HEK293 (cell line): ENCODE results near the gene PAIP2.
A peak's percentile ranks its signal among the peaks of the same experiment; 100 is the strongest.

Experiments
- CTCF ChIA-PET: fragments of 350-600 bp; formaldehyde crosslinking; extraction: SDS; loops from one replicate; lab custom pipeline; 2021; ENCODE audit warnings: antibody characterized with exemption; lab: Yijun Ruan, JAX
- POLR2A ChIA-PET: fragments of 300-600 bp; formaldehyde crosslinking; extraction: SDS; loops from one replicate; lab custom pipeline; 2020; ENCODE audit warnings: antibody characterized with exemption, inconsistent platforms; lab: Yijun Ruan, JAX
- H3K27ac ChIP-seq: fragments of 200-500 bp; sonication (Bioruptor generic); 2 replicates; pipeline ENCODE4 v1.5.1; 2014; ENCODE audit warnings: low read depth, low read length, control low read depth, inconsistent platforms; ENCODE audit errors: extremely low read depth
- H3K36me3 ChIP-seq, 2 experiments: fragments of 200-500 bp in 1 of 2; sonication (Bioruptor generic) in 1 of 2; 1 replicate in 1 of 2; 2 replicates in 1 of 2; pipeline ENCODE4 v1.5.1; 2014 to 2017; ENCODE audit warnings: inconsistent platforms in 2 of 2, low read length in 2 of 2; ENCODE audit not compliant: control insufficient read depth in 2 of 2, insufficient read depth in 1 of 2
- H3K4me1 ChIP-seq: fragments of 200-500 bp; sonication (Bioruptor generic); 2 replicates; pipeline ENCODE4 v1.5.1; 2014; ENCODE audit warnings: mild to moderate bottlenecking, low read length, inconsistent platforms; ENCODE audit not compliant: control insufficient read depth, insufficient read depth
- H3K4me3 ChIP-seq: 2 replicates; pipeline ENCODE4 v1.5.1; 2011; ENCODE audit warnings: low read depth, mild to moderate bottlenecking, control low read depth, low read length, moderate library complexity
- H3K9me3 ChIP-seq: fragments of 200-500 bp; sonication (Bioruptor generic); 2 replicates; pipeline ENCODE4 v1.5.1; 2014; ENCODE audit warnings: low read depth, low read length, inconsistent platforms; ENCODE audit not compliant: control insufficient read depth, insufficient read depth
- BCL11A ChIP-seq: fragments of 450-650 bp; formaldehyde crosslinking; IDR thresholded peaks from 2 replicates; pipeline ENCODE4 v1.5.1; 2016; ENCODE audit warnings: low read depth, missing biosample characterization, missing genetic modification characterization
- GLI2 ChIP-seq: fragments of 450-650 bp; formaldehyde crosslinking; IDR thresholded peaks from 2 replicates; pipeline ENCODE4; 2017; ENCODE audit warnings: missing biosample characterization, missing genetic modification characterization, low read depth, borderline replicate concordance
- GLIS2 ChIP-seq: fragments of 450-650 bp; formaldehyde crosslinking; IDR thresholded peaks from 2 replicates; pipeline ENCODE4 v1.5.1; 2016; ENCODE audit warnings: missing biosample characterization, missing genetic modification characterization
- MYNN ChIP-seq: fragments of 450-650 bp; formaldehyde crosslinking; IDR thresholded peaks from 2 replicates; pipeline ENCODE4 v1.5.1; 2016; ENCODE audit warnings: missing biosample characterization, missing genetic modification characterization, borderline replicate concordance
- PRDM1 ChIP-seq: fragments of 450-650 bp; formaldehyde crosslinking; IDR thresholded peaks from 2 replicates; pipeline ENCODE4; 2016; ENCODE audit warnings: missing biosample characterization, missing genetic modification characterization
- SCRT2 ChIP-seq: fragments of 450-650 bp; formaldehyde crosslinking; IDR thresholded peaks from 2 replicates; pipeline ENCODE4 v1.5.1; 2016; ENCODE audit warnings: missing biosample characterization, missing genetic modification characterization
- WT1 ChIP-seq: fragments of 450-650 bp; formaldehyde crosslinking; IDR thresholded peaks from 2 replicates; pipeline ENCODE4 v1.5.1; 2016; ENCODE audit warnings: missing biosample characterization, missing genetic modification characterization
- ZBTB7A ChIP-seq: fragments of 450-650 bp; formaldehyde crosslinking; IDR thresholded peaks from 2 replicates; pipeline ENCODE4 v1.5.1; 2016; ENCODE audit warnings: low read depth, missing biosample characterization, missing genetic modification characterization
- ZFP69B ChIP-seq: fragments of 450-650 bp; formaldehyde crosslinking; IDR thresholded peaks from 2 replicates; pipeline ENCODE4 v1.5.1; 2016; ENCODE audit warnings: missing biosample characterization, missing genetic modification characterization
- ZNF248 ChIP-seq: fragments of 450-650 bp; formaldehyde crosslinking; IDR thresholded peaks from 2 replicates; pipeline ENCODE4 v1.5.1; 2017; ENCODE audit warnings: missing biosample characterization, missing genetic modification characterization
- ZNF302 ChIP-seq: fragments of 450-650 bp; formaldehyde crosslinking; IDR thresholded peaks from 2 replicates; pipeline ENCODE4 v1.5.1; 2016; ENCODE audit warnings: missing biosample characterization, missing genetic modification characterization, low read depth
- ZNF335 ChIP-seq: fragments of 450-650 bp; formaldehyde crosslinking; conservative IDR thresholded peaks from 2 replicates; pipeline ENCODE4 v1.5.1; 2016; ENCODE audit warnings: missing biosample characterization, missing genetic modification characterization
- ZNF350 ChIP-seq: fragments of 450-650 bp; formaldehyde crosslinking; IDR thresholded peaks from 2 replicates; pipeline ENCODE4 v1.5.0; 2017; ENCODE audit warnings: missing biosample characterization, mild to moderate bottlenecking, missing genetic modification characterization
- ZNF404 ChIP-seq: fragments of 450-650 bp; formaldehyde crosslinking; IDR thresholded peaks from 2 replicates; pipeline ENCODE4 v1.5.1; 2017; ENCODE audit warnings: missing biosample characterization, missing genetic modification characterization
- ZNF423 ChIP-seq: fragments of 450-650 bp; formaldehyde crosslinking; IDR thresholded peaks from 2 replicates; pipeline ENCODE4 v1.5.1; 2016; ENCODE audit warnings: missing biosample characterization, missing genetic modification characterization
- ZNF544 ChIP-seq: fragments of 450-650 bp; formaldehyde crosslinking; IDR thresholded peaks from 2 replicates; pipeline ENCODE4 v1.5.0; 2017; ENCODE audit warnings: missing biosample characterization, missing genetic modification characterization
- ZNF585B ChIP-seq: fragments of 450-650 bp; formaldehyde crosslinking; IDR thresholded peaks from 2 replicates; pipeline ENCODE4 v1.5.1; 2016; ENCODE audit warnings: missing biosample characterization, missing genetic modification characterization
- ZNF600 ChIP-seq: fragments of 450-650 bp; formaldehyde crosslinking; IDR thresholded peaks from 2 replicates; pipeline ENCODE4 v1.5.1; 2016; ENCODE audit warnings: missing biosample characterization, missing genetic modification characterization
- ZNF747 ChIP-seq: fragments of 450-650 bp; formaldehyde crosslinking; IDR thresholded peaks from 2 replicates; pipeline ENCODE4 v1.5.1; 2016; ENCODE audit warnings: missing biosample characterization, missing genetic modification characterization
- TF ChIP-seq, protein P1 (sequence below): fragments of 450-650 bp; formaldehyde crosslinking; IDR thresholded peaks from 2 replicates; pipeline ENCODE4 v1.5.1; 2016; ENCODE audit warnings: missing biosample characterization, missing genetic modification characterization
- TF ChIP-seq, protein P2 (sequence below): fragments of 450-650 bp; formaldehyde crosslinking; optimal IDR thresholded peaks from 2 replicates; pipeline ENCODE3; 2016; ENCODE audit warnings: missing biosample characterization, mild to moderate bottlenecking, missing genetic modification characterization
- TF ChIP-seq, protein P3 (sequence below): fragments of 450-650 bp; formaldehyde crosslinking; IDR thresholded peaks from 2 replicates; pipeline ENCODE4 v1.5.1; 2017; ENCODE audit warnings: missing biosample characterization, missing genetic modification characterization
- TF ChIP-seq, protein P4 (sequence below): fragments of 450-650 bp; formaldehyde crosslinking; IDR thresholded peaks from 2 replicates; pipeline ENCODE4 v1.5.1; 2017; ENCODE audit warnings: missing biosample characterization, missing genetic modification characterization
- TF ChIP-seq, protein P5 (sequence below): IDR thresholded peaks from 2 replicates; pipeline ENCODE4 v1.6.1; 2011; ENCODE audit warnings: mild to moderate bottlenecking, low read depth, low read length, borderline replicate concordance
- TF ChIP-seq, protein P6 (sequence below): fragments of 450-650 bp; formaldehyde crosslinking; IDR thresholded peaks from 2 replicates; pipeline ENCODE4 v1.5.1; 2016; ENCODE audit warnings: missing biosample characterization, missing genetic modification characterization
- TF ChIP-seq, protein P7 (sequence below): fragments of 450-650 bp; formaldehyde crosslinking; IDR thresholded peaks from 2 replicates; pipeline ENCODE4 v1.5.1; 2016; ENCODE audit warnings: missing biosample characterization, missing genetic modification characterization

The PAIP2 gene

DNA sequence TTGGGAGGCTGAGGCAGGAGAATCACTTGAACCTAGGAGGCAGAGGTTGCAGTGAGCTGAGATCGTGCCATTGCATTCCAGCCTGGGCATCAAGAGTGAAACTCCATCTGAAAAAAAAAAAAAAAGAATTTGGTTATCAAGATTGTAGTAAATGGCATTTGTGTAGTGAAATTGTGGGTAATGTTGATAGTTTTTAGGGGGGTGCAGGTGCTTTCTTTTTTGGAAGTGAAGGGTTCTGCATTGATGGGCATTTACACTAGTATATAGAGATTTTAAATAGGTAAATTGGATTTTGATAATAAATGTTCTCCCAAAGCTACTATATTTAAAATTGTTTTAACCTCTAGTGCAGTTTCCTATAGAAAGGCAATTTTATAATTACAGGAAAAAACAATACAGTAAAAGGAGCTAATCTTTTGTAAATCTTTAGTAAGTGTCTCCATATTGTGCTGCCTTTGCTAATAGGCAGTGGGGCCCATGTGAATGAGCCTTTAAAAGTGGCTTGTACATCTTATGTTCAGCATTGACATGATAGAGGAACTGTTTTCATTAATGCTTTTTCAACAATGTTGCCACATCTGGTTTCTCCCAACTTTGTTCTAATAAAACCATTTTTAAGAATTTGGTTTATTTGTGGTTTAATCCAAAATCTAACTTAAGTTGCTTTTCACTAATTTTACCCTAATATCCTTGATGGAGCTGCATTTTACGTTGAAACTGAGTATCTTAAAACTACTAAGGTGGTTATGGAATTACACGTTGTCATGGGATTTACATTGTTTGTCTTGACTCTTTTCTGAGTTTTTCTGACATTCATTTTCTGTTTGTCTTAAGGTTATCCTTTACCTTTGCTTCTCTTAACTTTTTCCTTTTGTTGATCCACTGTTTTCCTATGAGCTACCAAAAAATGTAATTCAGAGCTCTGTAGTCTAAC is 37.0 kb upstream of the PAIP2 start:
- Histone ChIP-seq H3K9me3 (no peaks in the 10 kb centered on the region), H3K4me3 (no peak overlapping the region), H3K27ac (no peak overlapping the region), H3K36me3 (peaks cover 0 to 8% of the 10 kb centered on the region in 2 experiments; a peak in 2 of 3 replicates), H3K4me1 (peaks cover 71% of the 10 kb centered on the region)
- CTCF ChIA-PET: interaction anchor here (0.6 to 1.6 kb wide), 5 partner anchors 11 to 121 kb away, joined by 3 to 6 read pairs (median 4); partner anchors contain the start of gene PAIP2
- POLR2A ChIA-PET: interaction anchor here (1.0 to 2.5 kb wide), 3 partner anchors 11 to 37 kb away, joined by 3 to 21 read pairs (median 5); partner anchors contain the start of genes MATR3 and PAIP2
- TF ChIP-seq ZNF248: no peak
- TF ChIP-seq ZNF404 (tag by site-specific recombination): no peak
- TF ChIP-seq, protein P1, sequence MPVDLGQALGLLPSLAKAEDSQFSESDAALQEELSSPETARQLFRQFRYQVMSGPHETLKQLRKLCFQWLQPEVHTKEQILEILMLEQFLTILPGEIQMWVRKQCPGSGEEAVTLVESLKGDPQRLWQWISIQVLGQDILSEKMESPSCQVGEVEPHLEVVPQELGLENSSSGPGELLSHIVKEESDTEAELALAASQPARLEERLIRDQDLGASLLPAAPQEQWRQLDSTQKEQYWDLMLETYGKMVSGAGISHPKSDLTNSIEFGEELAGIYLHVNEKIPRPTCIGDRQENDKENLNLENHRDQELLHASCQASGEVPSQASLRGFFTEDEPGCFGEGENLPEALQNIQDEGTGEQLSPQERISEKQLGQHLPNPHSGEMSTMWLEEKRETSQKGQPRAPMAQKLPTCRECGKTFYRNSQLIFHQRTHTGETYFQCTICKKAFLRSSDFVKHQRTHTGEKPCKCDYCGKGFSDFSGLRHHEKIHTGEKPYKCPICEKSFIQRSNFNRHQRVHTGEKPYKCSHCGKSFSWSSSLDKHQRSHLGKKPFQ (tag by site-specific recombination): no peak
- no peak for TF ChIP-seq BCL11A (tag by site-specific recombination)
- TF ChIP-seq, protein P2, sequence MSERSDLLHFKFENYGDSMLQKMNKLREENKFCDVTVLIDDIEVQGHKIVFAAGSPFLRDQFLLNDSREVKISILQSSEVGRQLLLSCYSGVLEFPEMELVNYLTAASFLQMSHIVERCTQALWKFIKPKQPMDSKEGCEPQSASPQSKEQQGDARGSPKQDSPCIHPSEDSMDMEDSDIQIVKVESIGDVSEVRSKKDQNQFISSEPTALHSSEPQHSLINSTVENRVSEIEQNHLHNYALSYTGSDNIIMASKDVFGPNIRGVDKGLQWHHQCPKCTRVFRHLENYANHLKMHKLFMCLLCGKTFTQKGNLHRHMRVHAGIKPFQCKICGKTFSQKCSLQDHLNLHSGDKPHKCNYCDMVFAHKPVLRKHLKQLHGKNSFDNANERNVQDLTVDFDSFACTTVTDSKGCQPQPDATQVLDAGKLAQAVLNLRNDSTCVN (tag by site-specific recombination): no peak
- TF ChIP-seq ZNF585B (tag by site-specific recombination): no peak
- TF ChIP-seq GLI2: no peak
- TF ChIP-seq, protein P3, sequence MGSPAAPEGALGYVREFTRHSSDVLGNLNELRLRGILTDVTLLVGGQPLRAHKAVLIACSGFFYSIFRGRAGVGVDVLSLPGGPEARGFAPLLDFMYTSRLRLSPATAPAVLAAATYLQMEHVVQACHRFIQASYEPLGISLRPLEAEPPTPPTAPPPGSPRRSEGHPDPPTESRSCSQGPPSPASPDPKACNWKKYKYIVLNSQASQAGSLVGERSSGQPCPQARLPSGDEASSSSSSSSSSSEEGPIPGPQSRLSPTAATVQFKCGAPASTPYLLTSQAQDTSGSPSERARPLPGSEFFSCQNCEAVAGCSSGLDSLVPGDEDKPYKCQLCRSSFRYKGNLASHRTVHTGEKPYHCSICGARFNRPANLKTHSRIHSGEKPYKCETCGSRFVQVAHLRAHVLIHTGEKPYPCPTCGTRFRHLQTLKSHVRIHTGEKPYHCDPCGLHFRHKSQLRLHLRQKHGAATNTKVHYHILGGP (tag by site-specific recombination): no peak
- no peak for TF ChIP-seq ZNF423 (tag by site-specific recombination)
- TF ChIP-seq, protein P4, sequence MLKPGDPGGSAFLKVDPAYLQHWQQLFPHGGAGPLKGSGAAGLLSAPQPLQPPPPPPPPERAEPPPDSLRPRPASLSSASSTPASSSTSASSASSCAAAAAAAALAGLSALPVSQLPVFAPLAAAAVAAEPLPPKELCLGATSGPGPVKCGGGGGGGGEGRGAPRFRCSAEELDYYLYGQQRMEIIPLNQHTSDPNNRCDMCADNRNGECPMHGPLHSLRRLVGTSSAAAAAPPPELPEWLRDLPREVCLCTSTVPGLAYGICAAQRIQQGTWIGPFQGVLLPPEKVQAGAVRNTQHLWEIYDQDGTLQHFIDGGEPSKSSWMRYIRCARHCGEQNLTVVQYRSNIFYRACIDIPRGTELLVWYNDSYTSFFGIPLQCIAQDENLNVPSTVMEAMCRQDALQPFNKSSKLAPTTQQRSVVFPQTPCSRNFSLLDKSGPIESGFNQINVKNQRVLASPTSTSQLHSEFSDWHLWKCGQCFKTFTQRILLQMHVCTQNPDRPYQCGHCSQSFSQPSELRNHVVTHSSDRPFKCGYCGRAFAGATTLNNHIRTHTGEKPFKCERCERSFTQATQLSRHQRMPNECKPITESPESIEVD (tag by site-specific recombination): peak; percentile 89
- TF ChIP-seq, protein P5, sequence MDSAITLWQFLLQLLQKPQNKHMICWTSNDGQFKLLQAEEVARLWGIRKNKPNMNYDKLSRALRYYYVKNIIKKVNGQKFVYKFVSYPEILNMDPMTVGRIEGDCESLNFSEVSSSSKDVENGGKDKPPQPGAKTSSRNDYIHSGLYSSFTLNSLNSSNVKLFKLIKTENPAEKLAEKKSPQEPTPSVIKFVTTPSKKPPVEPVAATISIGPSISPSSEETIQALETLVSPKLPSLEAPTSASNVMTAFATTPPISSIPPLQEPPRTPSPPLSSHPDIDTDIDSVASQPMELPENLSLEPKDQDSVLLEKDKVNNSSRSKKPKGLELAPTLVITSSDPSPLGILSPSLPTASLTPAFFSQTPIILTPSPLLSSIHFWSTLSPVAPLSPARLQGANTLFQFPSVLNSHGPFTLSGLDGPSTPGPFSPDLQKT: no peak
- peak; percentile 56; the same call in 1 of the 2 replicates for TF ChIP-seq PRDM1
- TF ChIP-seq, protein P6, sequence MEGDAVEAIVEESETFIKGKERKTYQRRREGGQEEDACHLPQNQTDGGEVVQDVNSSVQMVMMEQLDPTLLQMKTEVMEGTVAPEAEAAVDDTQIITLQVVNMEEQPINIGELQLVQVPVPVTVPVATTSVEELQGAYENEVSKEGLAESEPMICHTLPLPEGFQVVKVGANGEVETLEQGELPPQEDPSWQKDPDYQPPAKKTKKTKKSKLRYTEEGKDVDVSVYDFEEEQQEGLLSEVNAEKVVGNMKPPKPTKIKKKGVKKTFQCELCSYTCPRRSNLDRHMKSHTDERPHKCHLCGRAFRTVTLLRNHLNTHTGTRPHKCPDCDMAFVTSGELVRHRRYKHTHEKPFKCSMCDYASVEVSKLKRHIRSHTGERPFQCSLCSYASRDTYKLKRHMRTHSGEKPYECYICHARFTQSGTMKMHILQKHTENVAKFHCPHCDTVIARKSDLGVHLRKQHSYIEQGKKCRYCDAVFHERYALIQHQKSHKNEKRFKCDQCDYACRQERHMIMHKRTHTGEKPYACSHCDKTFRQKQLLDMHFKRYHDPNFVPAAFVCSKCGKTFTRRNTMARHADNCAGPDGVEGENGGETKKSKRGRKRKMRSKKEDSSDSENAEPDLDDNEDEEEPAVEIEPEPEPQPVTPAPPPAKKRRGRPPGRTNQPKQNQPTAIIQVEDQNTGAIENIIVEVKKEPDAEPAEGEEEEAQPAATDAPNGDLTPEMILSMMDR (tag by site-specific recombination): no peak
- TF ChIP-seq ZNF335 (tag by site-specific recombination): no peak
- peak; percentile 94 for TF ChIP-seq ZNF600 (tag by site-specific recombination)
- TF ChIP-seq WT1: no peak
- no peak for TF ChIP-seq ZNF302 (tag by site-specific recombination)
- TF ChIP-seq SCRT2 (tag by site-specific recombination): no peak
- TF ChIP-seq ZNF544 (tag by site-specific recombination): no peak
- no peak for TF ChIP-seq ZBTB7A
- no peak for TF ChIP-seq GLIS2 (tag by site-specific recombination)
- TF ChIP-seq ZNF747 (tag by site-specific recombination): no peak
- no peak for TF ChIP-seq MYNN
- TF ChIP-seq ZNF350 (tag by site-specific recombination): no peak
- TF ChIP-seq, protein P7, sequence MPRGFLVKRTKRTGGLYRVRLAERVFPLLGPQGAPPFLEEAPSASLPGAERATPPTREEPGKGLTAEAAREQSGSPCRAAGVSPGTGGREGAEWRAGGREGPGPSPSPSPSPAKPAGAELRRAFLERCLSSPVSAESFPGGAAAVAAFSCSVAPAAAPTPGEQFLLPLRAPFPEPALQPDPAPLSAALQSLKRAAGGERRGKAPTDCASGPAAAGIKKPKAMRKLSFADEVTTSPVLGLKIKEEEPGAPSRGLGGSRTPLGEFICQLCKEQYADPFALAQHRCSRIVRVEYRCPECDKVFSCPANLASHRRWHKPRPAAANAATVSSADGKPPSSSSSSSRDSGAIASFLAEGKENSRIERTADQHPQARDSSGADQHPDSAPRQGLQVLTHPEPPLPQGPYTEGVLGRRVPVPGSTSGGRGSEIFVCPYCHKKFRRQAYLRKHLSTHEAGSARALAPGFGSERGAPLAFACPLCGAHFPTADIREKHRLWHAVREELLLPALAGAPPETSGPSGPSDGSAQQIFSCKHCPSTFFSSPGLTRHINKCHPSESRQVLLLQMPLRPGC: no peak
- peak; percentile 96 for TF ChIP-seq ZFP69B (tag by site-specific recombination)
